T-cell (primary cell): ENCODE results near the gene GAS2L1. TPM values are rescaled to one million over a fixed set of nuclear protein-coding genes. Genes with fewer than 3 reads are reported as not detected.

Source experiments
- ATAC-seq, 4 experiments: fragments of 200-7000 bp in 3 of 4; fragments of 150-1000 bp in 1 of 4; cut with Tn5 transposase; replicated peaks in 1 of 4; 1 replicate in 3 of 4; 2 replicates in 1 of 4; pipeline ENCODE4 v1.10.0; 2021; ENCODE audit warnings: moderate library complexity in 3 of 4, mild to moderate bottlenecking in 2 of 4, moderate number of reproducible peaks in 1 of 4
- CTCF ChIA-PET, 2 donors: fragments of 300-600 bp; sonication (Branson Sonifier 250); formaldehyde crosslinking; loops; one replicate each; lab custom pipeline; 2022; ENCODE audit warnings: antibody characterized with exemption in 2 of 2; lab: Charles Lee
- POLR2A ChIA-PET, 2 donors: fragments of 300-600 bp; sonication (Branson Sonifier 250); formaldehyde crosslinking; loops; one replicate each; lab custom pipeline; 2022; ENCODE audit warnings: antibody characterized with exemption in 2 of 2; lab: Charles Lee
- DNase-seq, 35 experiments: peaks; one replicate each; pipeline versions ENCODE4 v3.0.0 to v3.0.0-alpha.2; 2013 to 2023
- H3K27ac ChIP-seq: one replicate; pipeline ENCODE4 v1.5.1; 2013; ENCODE audit warnings: low read length
- H3K27me3 ChIP-seq, 2 experiments: replicated peaks in 1 of 2; 1 replicate in 1 of 2; 2 replicates in 1 of 2; pipeline versions ENCODE4 v1.6.1 to v1.7.0; 2013; ENCODE audit warnings: low read length in 1 of 2, mixed read lengths in 1 of 2; ENCODE audit not compliant: control insufficient read depth in 2 of 2, insufficient read depth in 2 of 2; ENCODE audit errors: extremely low read depth in 1 of 2
- H3K36me3 ChIP-seq, 2 donors: 1 replicate in 1 of 2; 2 replicates in 1 of 2; pipeline versions ENCODE4 v1.6.1 to v1.7.0; 2013; ENCODE audit warnings: low read length in 1 of 2; ENCODE audit not compliant: control insufficient read depth in 2 of 2, insufficient read depth in 1 of 2; ENCODE audit errors: extremely low read depth in 1 of 2
- H3K4me1 ChIP-seq, 2 experiments: 1 replicate in 1 of 2; 2 replicates in 1 of 2; pipeline versions ENCODE4 v1.6.1 to v1.7.0; 2013; ENCODE audit warnings: low read length in 2 of 2, mixed read lengths in 1 of 2; ENCODE audit not compliant: insufficient read depth in 2 of 2, control insufficient read depth in 1 of 2; ENCODE audit errors: extremely low read depth in 1 of 2
- H3K4me3 ChIP-seq, 2 donors: 1 replicate in 1 of 2; 2 replicates in 1 of 2; pipeline versions ENCODE4 v1.5.1 to v1.7.0; 2013; ENCODE audit warnings: mild to moderate bottlenecking in 2 of 2, low read length in 1 of 2, moderate library complexity in 1 of 2; ENCODE audit not compliant: control insufficient read depth in 1 of 2; ENCODE audit errors: extremely low read depth in 1 of 2
- H3K9me3 ChIP-seq: 2 replicates; pipeline ENCODE4 v1.7.0; 2013
- H3K27ac Mint-ChIP-seq, 2 donors: one replicate each; pipeline ENCODE4 v1.8.0; 2020 to 2021; ENCODE audit warnings: mild to moderate bottlenecking in 2 of 2, mixed read lengths in 2 of 2
- H3K27me3 Mint-ChIP-seq, 2 donors: one replicate each; pipeline ENCODE4 v1.8.0; 2021 to 2022; ENCODE audit warnings: mixed read lengths in 2 of 2
- H3K36me3 Mint-ChIP-seq: one replicate; pipeline ENCODE4 v1.8.0; 2021; ENCODE audit warnings: mixed read lengths
- H3K4me1 Mint-ChIP-seq, 3 donors: one replicate each; pipeline ENCODE4 v1.8.0; 2020 to 2022; ENCODE audit warnings: mixed read lengths in 3 of 3, mild to moderate bottlenecking in 1 of 3
- H3K4me3 Mint-ChIP-seq, 3 donors: one replicate each; pipeline ENCODE4 v1.8.0; 2020 to 2022; ENCODE audit warnings: mild to moderate bottlenecking in 3 of 3, mixed read lengths in 3 of 3, moderate library complexity in 3 of 3
- H3K9me3 Mint-ChIP-seq, 3 donors: one replicate each; pipeline ENCODE4 v1.8.0; 2020 to 2022; ENCODE audit warnings: mixed read lengths in 3 of 3
- WGBS: methylation state at CpG from one replicate; pipeline ENCODE4 v1.1.5; 2013; ENCODE audit warnings: missing lambda C conversion rate; ENCODE audit not compliant: insufficient coverage; 5-methylcytosine and 5-hydroxymethylcytosine counted together
- total RNA-seq, 35 experiments: library from RNA in 6 of 35; stranded (reverse) in 6 of 35; fragments of 120-200 nt in 1 of 35; gene quantifications; one replicate each; pipeline versions ENCODE4 v1.2.1 to v1.2.4 and lab custom pipeline; 2013 to 2026

GAS2L1 gene
- total RNA-seq, 5 donors from 2014 or later (not counting 1 experiment from before 2014, with no cell fraction given), result 0.53 to 1.2 (median 0.85) TPM

DNA sequence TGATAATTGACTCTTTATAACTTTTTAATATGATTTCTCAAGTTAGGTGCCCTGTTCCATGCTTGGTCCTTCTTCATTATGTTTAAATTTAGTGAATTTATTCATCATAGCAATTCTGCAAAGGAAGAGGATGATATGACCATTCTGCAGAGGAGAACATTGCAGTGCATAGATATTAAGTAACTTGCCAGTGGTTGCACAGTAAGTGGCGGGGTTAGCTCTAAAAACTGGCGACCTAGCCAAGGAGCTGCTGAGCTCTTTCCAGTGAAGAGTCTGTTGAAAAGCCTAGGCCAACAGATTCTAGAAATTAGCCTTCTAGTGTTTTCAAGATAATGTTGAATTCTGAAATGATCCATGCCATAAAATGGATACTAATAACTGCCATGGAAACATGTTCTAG lies 33.8 kb upstream of the GAS2L1 start:
- no peak overlapping the region for H3K27ac Mint-ChIP-seq
- ATAC-seq, result no peak
- no peaks in the 10 kb centered on the region for H3K9me3 Mint-ChIP-seq
- H3K36me3 Mint-ChIP-seq, result peaks cover 65% of the 10 kb centered on the region
- H3K27ac ChIP-seq, result no peak overlapping the region
- no peaks in the 10 kb centered on the region for H3K27me3 Mint-ChIP-seq
- no peaks in the 10 kb centered on the region for H3K27me3 ChIP-seq
- H3K36me3 ChIP-seq, result peaks cover 0 to 64% of the 10 kb centered on the region in 2 donors
- ChIA-PET CTCF (no interaction called here), POLR2A (no interaction called here)
- WGBS, result no CpG with 5 or more reads among the region's 2 CpGs
- peaks cover 81 to 87% (median 81%) of the 10 kb centered on the region in 3 donors for H3K4me1 Mint-ChIP-seq
- no peaks in the 10 kb centered on the region for H3K9me3 ChIP-seq
- peaks cover 26 to 33% of the 10 kb centered on the region in 2 experiments for H3K4me1 ChIP-seq
- peak overlapping the region in 2 of 3 donors; percentile 95 to 96 for H3K4me3 Mint-ChIP-seq
- DNase-seq, result no peak
- no peak overlapping the region for H3K4me3 ChIP-seq

DNA sequence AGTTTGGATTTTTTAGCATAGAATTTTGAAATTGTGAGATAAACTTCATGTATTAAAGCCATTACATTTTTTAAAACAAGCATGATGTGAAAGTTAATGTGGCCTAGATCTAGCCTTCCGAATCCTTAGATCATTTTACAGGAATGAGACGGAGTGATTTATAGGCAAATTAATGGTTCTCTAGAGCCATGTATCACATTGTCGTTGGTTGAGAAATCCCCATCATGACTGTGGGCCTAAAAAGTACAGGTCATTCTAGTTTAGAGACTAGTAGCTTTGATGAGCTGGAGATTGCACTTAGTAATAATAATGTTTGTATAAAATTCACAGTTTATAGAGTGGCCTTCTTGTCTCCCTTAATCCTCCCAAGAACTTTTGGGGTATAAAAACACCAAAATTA lies 31.3 kb upstream of the GAS2L1 start:
- Histone ChIP-seq H3K9me3 (no peaks in the 10 kb centered on the region), H3K4me3 (no peak overlapping the region), H3K27ac (no peak overlapping the region), H3K36me3 (peaks cover 3 to 80% of the 10 kb centered on the region in 2 donors), H3K4me1 (peaks cover 18 to 23% of the 10 kb centered on the region in 2 experiments), H3K27me3 (no peaks in the 10 kb centered on the region)
- peaks cover 76% of the 10 kb centered on the region for H3K36me3 Mint-ChIP-seq
- H3K27me3 Mint-ChIP-seq, result no peaks in the 10 kb centered on the region
- H3K9me3 Mint-ChIP-seq, result no peaks in the 10 kb centered on the region
- peaks cover 78 to 83% (median 81%) of the 10 kb centered on the region in 3 donors for H3K4me1 Mint-ChIP-seq
- no peak overlapping the region for H3K4me3 Mint-ChIP-seq
- no peak overlapping the region for H3K27ac Mint-ChIP-seq
- CTCF ChIA-PET, result no interaction called here
- 85% methylated on average over 2 of the region's 3 CpGs for WGBS
- ATAC-seq (no peak), DNase-seq (no peak)
- POLR2A ChIA-PET, result no interaction called here

DNA sequence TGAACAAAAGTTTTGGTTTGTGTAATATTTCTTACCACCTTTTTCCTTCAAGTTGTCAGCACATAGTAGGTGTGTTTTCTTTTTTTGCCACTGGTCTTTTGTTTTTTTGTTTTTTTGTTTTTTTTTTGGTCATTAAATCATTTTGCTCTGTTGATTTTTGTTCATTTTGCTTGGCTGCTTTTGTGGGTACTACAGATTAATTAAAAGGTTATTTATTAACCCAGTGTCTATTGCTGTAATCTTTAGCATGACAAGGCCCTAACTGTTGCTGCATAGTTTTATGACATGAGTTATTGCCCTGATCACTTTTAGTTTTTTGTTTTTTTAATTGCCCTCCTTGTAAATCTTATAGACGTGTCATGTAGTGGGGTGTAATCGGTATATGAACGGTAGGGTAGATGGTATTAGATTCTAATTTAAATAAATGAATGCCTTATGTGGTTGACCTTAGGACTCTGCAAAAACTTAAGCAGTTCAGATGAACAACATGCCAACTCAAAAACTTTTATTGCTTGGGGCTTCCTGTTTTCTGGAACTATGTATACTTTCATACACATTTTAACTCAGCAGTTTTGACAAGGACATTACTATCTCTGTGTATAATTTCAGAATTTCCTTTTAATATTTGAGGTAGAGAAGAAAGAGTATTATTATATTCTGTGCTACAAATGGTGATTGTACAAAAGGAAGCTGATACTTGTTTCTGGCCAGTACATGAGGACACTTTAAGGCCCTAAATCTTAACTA lies 30.5 kb upstream of the GAS2L1 start:
- H3K27me3 Mint-ChIP-seq, result no peaks in the 10 kb centered on the region
- Histone ChIP-seq H3K36me3 (peaks cover 5 to 81% of the 10 kb centered on the region in 2 donors), H3K27ac (no peak overlapping the region), H3K27me3 (no peaks in the 10 kb centered on the region), H3K4me3 (no peak overlapping the region), H3K9me3 (no peaks in the 10 kb centered on the region), H3K4me1 (peaks cover 13 to 16% of the 10 kb centered on the region in 2 experiments)
- H3K27ac Mint-ChIP-seq, result peak overlapping the region; percentile 20 to 44
- no peak for ATAC-seq
- no CpG with 5 or more reads among the region's 3 CpGs for WGBS
- H3K4me3 Mint-ChIP-seq, result no peak overlapping the region
- DNase-seq, result no peak
- CTCF ChIA-PET, result interaction anchor here in 1 of 2 donors (0.6 kb wide), 1 partner anchor 13 kb away, joined by 4 read pairs; no protein-coding TSS in a partner anchor
- peaks cover 70 to 77% (median 76%) of the 10 kb centered on the region in 3 donors for H3K4me1 Mint-ChIP-seq
- no peaks in the 10 kb centered on the region for H3K9me3 Mint-ChIP-seq
- POLR2A ChIA-PET, result interaction anchor here in 1 of 2 donors (0.6 kb wide), 1 partner anchor 27 kb away, joined by 3 read pairs; no protein-coding TSS in a partner anchor
- H3K36me3 Mint-ChIP-seq, result peaks cover 78% of the 10 kb centered on the region

DNA sequence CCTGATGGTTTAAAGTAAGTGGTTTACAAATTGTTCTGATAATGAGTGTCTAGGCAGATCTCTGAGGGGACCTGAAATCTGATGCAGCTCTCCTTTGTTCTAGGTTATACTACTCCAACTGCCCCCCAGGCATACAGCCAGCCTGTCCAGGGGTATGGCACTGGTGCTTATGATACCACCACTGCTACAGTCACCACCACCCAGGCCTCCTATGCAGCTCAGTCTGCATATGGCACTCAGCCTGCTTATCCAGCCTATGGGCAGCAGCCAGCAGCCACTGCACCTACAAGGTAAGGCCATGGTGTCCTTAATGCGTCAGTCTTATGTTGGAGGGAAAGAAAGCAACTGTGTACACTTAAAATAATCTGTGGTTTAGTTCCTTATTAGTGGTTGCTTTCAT lies 28.5 kb upstream of the GAS2L1 start:
- H3K4me1 ChIP-seq, result peaks cover 3 to 14% of the 10 kb centered on the region in 2 experiments
- ATAC-seq (no peak), DNase-seq (no peak)
- no peak overlapping the region for H3K27ac Mint-ChIP-seq
- no peak overlapping the region for H3K4me3 Mint-ChIP-seq
- WGBS, result no CpG with 5 or more reads among the region's 1 CpG
- H3K36me3 ChIP-seq, result peaks cover 9 to 84% of the 10 kb centered on the region in 2 donors
- H3K4me3 ChIP-seq, result no peak overlapping the region
- peaks cover 50 to 63% (median 61%) of the 10 kb centered on the region in 3 donors for H3K4me1 Mint-ChIP-seq
- H3K27me3 Mint-ChIP-seq, result no peaks in the 10 kb centered on the region
- no peaks in the 10 kb centered on the region for H3K9me3 Mint-ChIP-seq
- no peaks in the 10 kb centered on the region for H3K9me3 ChIP-seq
- CTCF ChIA-PET, result interaction anchor here (0.6 to 0.7 kb wide), 2 partner anchors 8 to 21 kb away, joined by 3 to 6 read pairs; no protein-coding TSS in a partner anchor
- H3K27ac ChIP-seq, result no peak overlapping the region
- H3K36me3 Mint-ChIP-seq, result peaks cover 76% of the 10 kb centered on the region
- POLR2A ChIA-PET, result interaction anchor here (0.6 to 0.9 kb wide), 2 partner anchors 9 to 28 kb away, joined by 4 to 5 read pairs; no protein-coding TSS in a partner anchor
- no peaks in the 10 kb centered on the region for H3K27me3 ChIP-seq

DNA sequence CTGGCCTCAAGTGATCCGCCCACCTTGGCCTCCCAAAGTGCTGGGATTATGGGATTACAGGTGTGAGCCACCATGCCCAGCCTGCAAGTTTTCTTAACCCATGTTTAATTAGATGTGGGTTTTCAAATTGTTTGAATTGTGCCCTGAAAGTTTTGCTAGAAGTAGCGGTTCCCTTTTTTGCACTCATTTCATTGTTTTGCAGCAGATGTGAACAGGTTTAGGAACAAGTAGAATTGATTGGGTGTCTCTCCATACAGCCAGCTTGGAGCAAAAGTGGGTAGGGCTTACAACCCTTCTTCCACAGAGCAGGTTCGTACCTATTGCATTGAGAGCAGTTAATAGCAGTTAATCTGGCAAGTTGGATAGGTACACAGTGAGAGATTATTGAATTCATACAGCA lies 22.3 kb upstream of the GAS2L1 start:
- H3K36me3 Mint-ChIP-seq, result peaks cover 67% of the 10 kb centered on the region
- POLR2A ChIA-PET, result no interaction called here

DNA sequence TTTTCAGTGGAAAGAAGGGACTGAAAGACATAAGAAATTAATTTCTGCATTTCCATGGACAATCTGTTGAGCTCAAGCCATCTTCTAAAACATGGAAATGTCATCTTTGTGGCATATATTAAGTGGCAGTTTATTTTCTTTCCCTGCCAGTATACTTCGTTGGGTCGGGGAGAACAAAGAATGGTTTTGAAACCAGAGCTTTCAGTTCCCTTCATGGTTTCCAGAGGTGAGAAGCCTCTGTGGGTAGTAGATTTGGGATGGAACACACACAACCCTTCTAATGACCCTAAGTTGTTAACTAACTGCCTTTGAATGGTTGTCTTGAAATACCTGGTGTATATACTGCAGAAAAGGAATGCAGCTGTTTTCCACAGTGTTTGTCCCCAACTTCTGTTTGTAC lies 17.6 kb upstream of the GAS2L1 start:
- Mint-ChIP-seq H3K4me1 (peaks cover 15 to 25% (median 23%) of the 10 kb centered on the region in 3 donors), H3K9me3 (no peaks in the 10 kb centered on the region), H3K4me3 (no peak overlapping the region), H3K27me3 (no peaks in the 10 kb centered on the region), H3K27ac (no peak overlapping the region), H3K36me3 (peaks cover 62% of the 10 kb centered on the region)
- Histone ChIP-seq H3K27ac (no peak overlapping the region), H3K4me1 (no peaks in the 10 kb centered on the region), H3K27me3 (no peaks in the 10 kb centered on the region), H3K36me3 (peaks cover 5 to 91% of the 10 kb centered on the region in 2 donors), H3K9me3 (no peaks in the 10 kb centered on the region), H3K4me3 (no peak overlapping the region)
- WGBS, result no CpG with 5 or more reads among the region's 2 CpGs
- CTCF ChIA-PET, result interaction anchor here (0.5 to 0.7 kb wide), 2 partner anchors 13 to 37 kb away, joined by 3 to 4 read pairs; no protein-coding TSS in a partner anchor
- ATAC-seq (no peak), DNase-seq (no peak)
- POLR2A ChIA-PET, result interaction anchor here in 1 of 2 donors (0.6 kb wide), 1 partner anchor 15 kb away, joined by 4 read pairs; no protein-coding TSS in a partner anchor

More for the DNA sequence above, 22.3 kb upstream of the GAS2L1 start:
- Mint-ChIP-seq H3K9me3 (no peaks in the 10 kb centered on the region), H3K27me3 (no peaks in the 10 kb centered on the region), H3K27ac (no peak overlapping the region), H3K4me1 (peaks cover 17 to 34% (median 27%) of the 10 kb centered on the region in 3 donors), H3K4me3 (no peak overlapping the region)
- DNase-seq, result no peak
- Histone ChIP-seq H3K9me3 (no peaks in the 10 kb centered on the region), H3K27me3 (no peaks in the 10 kb centered on the region), H3K27ac (no peak overlapping the region), H3K36me3 (peaks cover 11 to 78% of the 10 kb centered on the region in 2 donors), H3K4me3 (no peak overlapping the region), H3K4me1 (no peaks in the 10 kb centered on the region)
- 94% methylated on average over 3 of the region's 3 CpGs for WGBS
- CTCF ChIA-PET, result no interaction called here
- no peak for ATAC-seq
